Stimulated activated CD4-positive, alpha-beta T cell treated with anti-CD3 and anti-CD28 coated beads, TNF-alpha, amount 100 ng/mL, for 48 hours (primary cell): ENCODE results near the gene CAPZA2.
"Not testable (repeated sequence)": the region's sequence is repeated elsewhere in the genome, so short reads cannot be mapped to it uniquely, and the experiment has no call there.

Source experiments
- DNase-seq, 3 donors: peaks; one replicate each; pipeline ENCODE4 v3.0.0-alpha.2; 2020; ENCODE audit warnings: low read depth in 3 of 3

Gene CAPZA2

GRCh38 chr7:116953906-116954838 is 91.8 kb downstream of the CAPZA2 start:
- DNase-seq, result peak in 2 of 3 donors; percentile 1 to 12

- no peak for DNase-seq
Measured at GRCh38 chr7:116955340-116955739, 93.0 kb downstream of the CAPZA2 start.

GRCh38 chr7:116955801-116956476 is 93.6 kb downstream of the CAPZA2 start:
- DNase-seq, result peak in 1 of 3 donors; percentile 5

- DNase-seq, result no peak
Measured at GRCh38 chr7:116956477-116956804, 94.1 kb downstream of the CAPZA2 start.

GRCh38 chr7:116957874-116958273 is 95.5 kb downstream of the CAPZA2 start:
- no peak for DNase-seq

- not testable (repeated sequence) for DNase-seq
Measured at GRCh38 chr7:116961966-116962673, 99.7 kb downstream of the CAPZA2 start.

GRCh38 chr7:116963234-116963633 is 100.8 kb downstream of the CAPZA2 start:
- no peak for DNase-seq

GRCh38 chr7:116966601-116967000 is 104.2 kb downstream of the CAPZA2 start:
- DNase-seq, result no peak

GRCh38 chr7:116967254-116967922 is 105.0 kb downstream of the CAPZA2 start:
- no peak for DNase-seq

- no peak for DNase-seq
Measured at GRCh38 chr7:116967983-116968382, 105.6 kb downstream of the CAPZA2 start.

GRCh38 chr7:116968631-116969030 is 106.2 kb downstream of the CAPZA2 start:
- no peak for DNase-seq

- DNase-seq, result no peak
Measured at GRCh38 chr7:116969371-116969902, 107.0 kb downstream of the CAPZA2 start.

- DNase-seq, result no peak
Measured at GRCh38 chr7:116970238-116970910, 108.0 kb downstream of the CAPZA2 start.

GRCh38 chr7:116971153-116971552 is 108.8 kb downstream of the CAPZA2 start:
- DNase-seq, result not testable (repeated sequence)
